A673 (cell line): ENCODE measurements around the gene CERS5.

ENCODE experiments used
- EZH2 ChIP-seq: fragments of 200-600 bp; sonication (generic); IDR thresholded peaks from 2 replicates; pipeline ENCODE4 v1.6.1; 2017; ENCODE audit warnings: borderline replicate concordance, low read depth, mild to moderate bottlenecking, mixed read lengths, antibody characterized with exemption, low read length; ENCODE audit not compliant: poor library complexity, severe bottlenecking
- TF ChIP-seq, protein P1 (sequence below): fragments of 300-800, 200-600 bp; sonication (generic); conservative IDR thresholded peaks from 2 replicates; pipeline ENCODE4 v1.5.1; 2017; ENCODE audit warnings: low read depth, mild to moderate bottlenecking, antibody characterized with exemption, low read length, moderate library complexity, mixed read lengths

DNA sequence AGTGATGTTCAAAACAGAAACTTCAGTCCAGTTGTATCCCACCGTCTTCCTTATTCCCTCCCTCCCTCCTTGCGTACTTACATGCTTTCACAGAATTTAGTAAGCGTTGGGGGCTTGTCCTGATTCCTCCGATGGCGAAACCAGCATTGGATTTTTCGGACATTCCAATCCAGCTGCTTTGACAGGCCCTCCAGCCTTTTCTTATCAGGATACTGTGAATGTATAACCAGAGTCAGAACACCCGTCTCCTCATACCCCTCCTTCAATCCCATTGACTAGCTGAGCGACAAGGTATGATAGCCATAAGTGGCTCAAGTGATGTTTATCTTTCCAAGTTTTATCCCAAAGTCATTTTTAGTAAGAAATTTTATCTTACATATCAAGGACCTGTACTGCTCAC is 24.2 kb downstream of the CERS5 start:
- TF ChIP-seq, protein P1, sequence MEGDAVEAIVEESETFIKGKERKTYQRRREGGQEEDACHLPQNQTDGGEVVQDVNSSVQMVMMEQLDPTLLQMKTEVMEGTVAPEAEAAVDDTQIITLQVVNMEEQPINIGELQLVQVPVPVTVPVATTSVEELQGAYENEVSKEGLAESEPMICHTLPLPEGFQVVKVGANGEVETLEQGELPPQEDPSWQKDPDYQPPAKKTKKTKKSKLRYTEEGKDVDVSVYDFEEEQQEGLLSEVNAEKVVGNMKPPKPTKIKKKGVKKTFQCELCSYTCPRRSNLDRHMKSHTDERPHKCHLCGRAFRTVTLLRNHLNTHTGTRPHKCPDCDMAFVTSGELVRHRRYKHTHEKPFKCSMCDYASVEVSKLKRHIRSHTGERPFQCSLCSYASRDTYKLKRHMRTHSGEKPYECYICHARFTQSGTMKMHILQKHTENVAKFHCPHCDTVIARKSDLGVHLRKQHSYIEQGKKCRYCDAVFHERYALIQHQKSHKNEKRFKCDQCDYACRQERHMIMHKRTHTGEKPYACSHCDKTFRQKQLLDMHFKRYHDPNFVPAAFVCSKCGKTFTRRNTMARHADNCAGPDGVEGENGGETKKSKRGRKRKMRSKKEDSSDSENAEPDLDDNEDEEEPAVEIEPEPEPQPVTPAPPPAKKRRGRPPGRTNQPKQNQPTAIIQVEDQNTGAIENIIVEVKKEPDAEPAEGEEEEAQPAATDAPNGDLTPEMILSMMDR = no peak
- TF ChIP-seq EZH2 = no peak
